ENCODE measurements around the gene CDK4. TPM values are rescaled to one million over a fixed set of nuclear protein-coding genes. Genes with fewer than 3 reads are reported as not detected.

The CDK4 gene
- total and polyA plus RNA-seq, 2 of the 13 experiments (the other 11 are each of a cell fraction or from before 2014, with no cell fraction given): 191 to 209 TPM

GRCh38 chr12:57771873-57772428 is 19.8 kb upstream of the CDK4 start, which contains the start of gene METTL1 (continued):
- TF ChIP-seq MLX (CRISPR knock-in tag; IDR thresholded peaks at IDR 0.05) (0 out of 2 replicates have a peak, but pooled peaks have one; percentile 23), ZNF44 (CRISPR knock-in tag; IDR thresholded peaks at IDR 0.05) (0 out of 2 replicates have a peak, but pooled peaks have one; percentile 62), SMYD3 (CRISPR knock-in tag; IDR thresholded peaks at IDR 0.05) (peak; percentile 61; the same call in 1 of the 2 replicates), DNMT3B (CRISPR knock-in tag; conservative IDR thresholded peaks at IDR 0.05) (no peak; the same call in 1 of the 2 replicates), ZNF558 (CRISPR knock-in tag; IDR thresholded peaks at IDR 0.05; ENCODE audit: borderline replicate concordance) (peak; percentile 15; the same call in 1 of the 2 replicates), HIVEP1 (CRISPR knock-in tag; IDR thresholded peaks at IDR 0.05) (peak; percentile 99), PATZ1 (CRISPR knock-in tag; IDR thresholded peaks at IDR 0.05) (no peak; the same call in 1 of the 2 replicates), HNF4A (CRISPR knock-in tag; IDR thresholded peaks at IDR 0.05) (0 out of 2 replicates have a peak, but pooled peaks have one; percentile 5), MEF2D (CRISPR knock-in tag; IDR thresholded peaks at IDR 0.05) (peak; percentile 58), ZFY (CRISPR knock-in tag; IDR thresholded peaks at IDR 0.05) (peak; percentile 97), ZNF350 (CRISPR knock-in tag; IDR thresholded peaks at IDR 0.05; ENCODE audit: borderline replicate concordance, low read depth) (peak; percentile 97; the same call in 1 of the 2 replicates)
